Thyroid gland (tissue), 4 donors: ENCODE measurements around the gene PBX2.

Experiments used
- POLR2A ChIP-seq, 2 donors: fragments of 450-650 bp; IDR thresholded peaks; one replicate each; pipeline ENCODE4 v1.6.1; 2017; ENCODE audit warnings: antibody characterized with exemption in 2 of 2, mild to moderate bottlenecking in 2 of 2, moderate library complexity in 1 of 2
- TF ChIP-seq, protein P1 (sequence below), 6 experiments: fragments of 200-600 bp in 3 of 6; fragments of 450-650 bp in 3 of 6; sonication (generic) in 3 of 6; IDR thresholded peaks; one replicate each; pipeline ENCODE4 v1.5.1; 2016 to 2019; ENCODE audit warnings: antibody characterized with exemption in 6 of 6, mild to moderate bottlenecking in 2 of 6, inconsistent platforms in 1 of 6, moderate library complexity in 1 of 6

DNA sequence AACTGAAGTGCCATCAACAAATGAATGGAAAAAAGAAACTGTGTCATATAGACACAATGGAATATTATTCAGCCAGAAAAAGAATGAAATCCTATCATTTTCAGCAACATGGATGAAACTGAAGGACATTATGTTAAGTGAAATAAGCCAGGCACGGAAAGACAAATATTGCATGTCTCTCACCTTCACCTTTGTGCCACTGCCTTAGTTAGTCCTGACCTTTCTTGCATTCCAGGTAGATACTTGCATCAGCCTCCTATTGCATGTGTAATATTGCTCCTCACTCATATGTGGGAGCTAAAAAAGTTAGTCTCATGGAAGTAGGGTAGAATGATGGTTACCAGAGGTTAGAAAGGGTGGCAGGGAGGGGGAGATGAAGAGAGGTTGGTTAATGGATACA is 19.0 kb upstream of the PBX2 start:
- TF ChIP-seq, protein P1, sequence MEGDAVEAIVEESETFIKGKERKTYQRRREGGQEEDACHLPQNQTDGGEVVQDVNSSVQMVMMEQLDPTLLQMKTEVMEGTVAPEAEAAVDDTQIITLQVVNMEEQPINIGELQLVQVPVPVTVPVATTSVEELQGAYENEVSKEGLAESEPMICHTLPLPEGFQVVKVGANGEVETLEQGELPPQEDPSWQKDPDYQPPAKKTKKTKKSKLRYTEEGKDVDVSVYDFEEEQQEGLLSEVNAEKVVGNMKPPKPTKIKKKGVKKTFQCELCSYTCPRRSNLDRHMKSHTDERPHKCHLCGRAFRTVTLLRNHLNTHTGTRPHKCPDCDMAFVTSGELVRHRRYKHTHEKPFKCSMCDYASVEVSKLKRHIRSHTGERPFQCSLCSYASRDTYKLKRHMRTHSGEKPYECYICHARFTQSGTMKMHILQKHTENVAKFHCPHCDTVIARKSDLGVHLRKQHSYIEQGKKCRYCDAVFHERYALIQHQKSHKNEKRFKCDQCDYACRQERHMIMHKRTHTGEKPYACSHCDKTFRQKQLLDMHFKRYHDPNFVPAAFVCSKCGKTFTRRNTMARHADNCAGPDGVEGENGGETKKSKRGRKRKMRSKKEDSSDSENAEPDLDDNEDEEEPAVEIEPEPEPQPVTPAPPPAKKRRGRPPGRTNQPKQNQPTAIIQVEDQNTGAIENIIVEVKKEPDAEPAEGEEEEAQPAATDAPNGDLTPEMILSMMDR (IDR thresholded peaks at IDR 0.05): no peak
- no peak for TF ChIP-seq POLR2A (IDR thresholded peaks at IDR 0.05)
